SK-N-MC (cell line): ENCODE measurements around the gene GLYR1.

ENCODE experiments used
- EZH2 ChIP-seq: fragments of 200-600 bp; sonication (generic); IDR thresholded peaks from one replicate; pipeline ENCODE4 v1.6.1; 2017; ENCODE audit warnings: antibody characterized with exemption
- FOXP2 ChIP-seq: optimal IDR thresholded peaks from 2 replicates; pipeline ENCODE3; 2011; ENCODE audit warnings: mild to moderate bottlenecking, moderate library complexity; ENCODE audit not compliant: insufficient read depth; ENCODE audit errors: extremely low read length, control extremely low read depth
- POLR2AphosphoS5 ChIP-seq: IDR thresholded peaks from 2 replicates; pipeline ENCODE4 v1.6.1; 2012; ENCODE audit warnings: mild to moderate bottlenecking, low read depth, low read length, borderline replicate concordance

DNA sequence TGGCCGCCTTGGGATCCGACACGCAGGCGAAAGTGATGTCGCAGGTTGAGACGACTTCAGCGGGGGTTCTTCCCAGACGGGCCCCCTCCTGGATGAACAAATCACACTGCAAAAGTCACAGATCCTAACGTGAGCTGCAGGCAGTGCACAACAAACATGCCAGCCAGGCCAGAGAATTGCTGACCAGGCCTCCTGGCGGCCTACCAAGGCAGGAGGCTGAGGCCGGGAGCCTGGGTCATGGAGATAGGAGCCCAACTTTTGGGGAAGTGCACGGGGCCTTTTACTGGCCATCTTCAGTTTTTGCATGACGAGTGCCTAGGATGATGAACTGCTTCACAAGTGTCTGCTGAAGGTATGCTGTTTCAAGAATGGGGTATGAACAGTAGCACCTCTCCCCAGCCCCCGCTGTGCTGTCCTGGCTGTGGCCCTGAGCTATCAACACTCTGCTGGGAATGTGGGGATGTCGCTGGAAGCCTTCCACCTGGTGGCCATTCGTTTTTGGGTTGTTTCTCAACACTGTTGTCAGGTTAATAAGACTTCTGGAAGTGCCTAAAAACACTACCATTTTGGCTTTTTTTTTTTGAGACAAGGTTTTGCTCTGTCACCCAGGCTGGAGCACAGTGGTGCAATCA is 32.4 kb downstream of the GLYR1 start:
- TF ChIP-seq EZH2 (no peak), POLR2AphosphoS5 (no peak), FOXP2 (no peak)
